Stimulated activated CD4-positive, alpha-beta T cell treated with anti-CD3 and anti-CD28 coated beads, Interleukin-4, amount 100 ng/mL, for 1 hour (primary cell): ENCODE measurements around the gene CD2BP2.
"Not testable (repeated sequence)": the region's sequence is repeated elsewhere in the genome, so short reads cannot be mapped to it uniquely, and the experiment has no call there.

Experiments used
- DNase-seq: peaks from one replicate; pipeline ENCODE4 v3.0.0-alpha.2; 2020

CD2BP2 gene

DNA sequence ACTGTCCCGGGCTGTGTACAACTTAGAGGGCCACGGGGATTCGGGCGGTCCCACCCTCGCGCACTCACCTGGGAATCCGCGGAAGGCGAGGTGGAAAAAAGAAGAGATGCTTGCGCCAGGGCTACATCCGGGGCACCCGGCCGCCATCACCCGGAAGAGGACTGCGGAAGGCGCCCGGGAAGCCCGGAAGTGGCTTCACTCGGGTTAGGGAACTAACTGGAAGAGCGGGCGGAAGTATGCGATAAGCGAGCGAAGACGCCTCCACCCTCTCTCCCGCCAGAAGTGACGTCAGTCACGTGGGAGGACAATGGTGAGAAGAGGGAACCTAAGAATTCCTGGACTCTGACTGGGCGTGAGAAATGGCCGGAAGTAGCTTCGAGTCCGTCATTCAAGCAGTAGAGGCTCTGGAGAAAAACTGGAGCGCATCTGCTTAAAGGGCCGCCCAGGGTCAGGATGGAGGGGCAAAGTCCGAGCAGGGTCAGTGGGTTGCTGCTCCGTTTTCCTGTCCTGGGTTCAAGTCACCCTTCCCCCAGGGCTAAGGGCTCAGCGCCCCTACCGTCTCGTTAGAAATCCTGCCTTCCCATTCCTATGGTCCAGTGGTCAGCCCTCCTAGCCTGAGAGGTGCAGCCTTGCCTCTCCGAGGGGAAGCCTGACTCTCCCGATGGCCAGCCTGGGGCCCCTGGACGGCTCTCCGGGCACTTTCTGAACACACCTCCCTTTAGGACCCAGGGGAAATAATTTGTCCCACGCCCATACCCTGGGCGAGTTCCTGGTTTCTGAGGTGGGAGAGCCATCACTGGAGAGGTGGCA is at the start of gene CD2BP2:
TSS of gene CD2BP2 (minus strand) at position 165 of the 810 bp plus-strand sequence. CDS start 627 bp downstream, outside the sequence.
- DNase-seq, result peak; percentile 86

DNA sequence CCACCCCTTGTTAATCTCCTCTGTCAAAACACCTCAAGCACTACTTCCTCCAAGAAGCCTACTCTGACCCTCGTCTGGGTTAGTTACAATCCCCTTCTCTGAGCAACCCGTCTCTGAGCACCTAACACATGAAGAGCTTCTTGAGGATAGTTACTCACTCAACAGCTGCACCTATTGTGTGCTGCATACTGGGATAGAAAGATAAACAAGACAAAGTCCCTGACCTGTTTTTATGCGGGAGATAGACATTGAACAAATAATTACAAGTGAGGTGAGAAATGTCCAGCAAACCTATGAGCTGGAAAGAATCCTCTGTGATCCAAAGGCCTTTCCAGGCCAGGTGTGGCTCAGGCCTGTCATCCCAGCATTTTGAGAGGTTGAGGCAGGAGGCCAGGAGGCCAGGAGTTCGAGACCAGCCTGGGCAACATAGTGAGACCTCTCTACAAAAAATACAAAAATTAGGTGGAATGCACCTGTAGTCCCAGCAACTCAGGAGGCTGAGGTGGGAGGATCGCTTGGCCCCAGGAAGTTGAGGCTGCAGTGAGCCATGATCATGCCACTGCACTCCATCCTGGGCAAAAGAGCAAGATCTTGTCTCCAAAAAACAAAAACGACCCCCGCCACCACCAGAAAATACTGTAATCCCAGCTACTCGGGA is 46.8 kb upstream of the CD2BP2 start:
- DNase-seq, result no peak

DNA sequence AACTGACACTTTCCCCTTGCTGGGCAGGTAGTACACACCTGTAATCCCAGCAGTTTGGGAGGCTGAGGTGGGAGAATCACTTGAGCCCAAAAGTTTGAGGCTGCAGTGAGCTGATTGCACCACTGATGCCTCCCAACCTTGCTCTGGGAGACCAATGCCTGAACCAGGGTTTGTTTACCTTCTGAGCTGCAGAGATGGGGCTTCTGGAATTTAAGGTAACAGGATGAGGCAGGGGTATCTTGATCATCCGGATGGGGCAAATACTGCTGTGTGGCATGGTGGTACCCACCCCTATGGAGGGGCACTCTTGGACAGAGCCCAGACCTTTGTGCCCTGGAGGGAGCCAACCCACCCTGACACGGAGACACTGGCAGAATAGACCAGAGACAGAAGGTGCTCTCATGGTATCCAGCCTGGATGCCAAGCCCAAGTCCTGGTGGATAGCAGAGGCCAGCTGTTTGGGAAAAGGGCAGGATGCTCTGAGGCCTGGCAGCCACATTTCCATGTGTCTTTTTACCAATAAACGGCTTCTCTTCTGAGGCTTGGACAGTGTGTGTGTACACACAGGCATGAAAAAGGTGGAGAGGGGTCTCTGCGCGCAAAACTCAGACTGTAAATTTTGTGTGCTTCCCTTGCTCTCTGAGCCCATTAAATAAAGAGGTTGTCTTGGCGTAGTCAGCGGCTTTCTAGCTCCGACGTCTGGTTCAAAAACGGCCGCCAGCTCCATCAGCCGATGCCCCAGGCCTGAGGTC is 44.5 kb upstream of the CD2BP2 start:
- DNase-seq, result no peak

DNA sequence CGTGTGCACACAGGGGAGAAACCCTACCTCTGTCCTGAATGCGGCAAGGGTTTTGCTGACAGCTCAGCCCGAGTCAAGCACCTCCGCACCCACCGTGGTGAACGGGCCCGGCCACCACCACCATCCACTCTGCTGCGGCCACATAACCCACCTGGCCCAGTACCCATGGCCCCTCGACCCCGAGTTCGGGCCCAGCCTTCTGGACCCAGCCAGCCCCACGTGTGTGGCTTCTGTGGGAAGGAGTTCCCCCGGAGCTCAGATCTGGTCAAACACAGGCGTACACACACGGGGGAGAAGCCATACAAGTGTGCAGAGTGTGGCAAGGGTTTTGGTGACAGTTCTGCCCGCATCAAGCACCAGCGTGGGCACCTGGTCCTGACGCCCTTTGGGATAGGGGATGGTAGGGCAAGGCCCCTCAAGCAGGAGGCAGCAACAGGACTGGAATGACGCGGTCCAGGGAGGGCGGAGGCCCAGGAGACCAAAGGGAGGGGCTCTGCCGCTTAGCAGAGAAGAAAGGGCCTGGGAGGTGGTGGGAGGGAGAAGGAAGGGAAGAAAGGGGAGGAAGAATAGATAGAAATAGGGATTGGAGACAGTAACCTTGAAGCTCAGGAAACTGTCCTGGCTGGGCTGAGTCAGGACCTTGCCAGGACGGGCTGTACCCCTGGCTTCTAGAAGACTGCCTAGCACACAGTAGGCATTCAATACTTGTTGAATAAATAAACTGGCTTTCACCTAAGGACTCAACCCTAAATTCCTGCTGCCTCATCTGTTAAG is 43.7 kb upstream of the CD2BP2 start:
- DNase-seq, result no peak

DNA sequence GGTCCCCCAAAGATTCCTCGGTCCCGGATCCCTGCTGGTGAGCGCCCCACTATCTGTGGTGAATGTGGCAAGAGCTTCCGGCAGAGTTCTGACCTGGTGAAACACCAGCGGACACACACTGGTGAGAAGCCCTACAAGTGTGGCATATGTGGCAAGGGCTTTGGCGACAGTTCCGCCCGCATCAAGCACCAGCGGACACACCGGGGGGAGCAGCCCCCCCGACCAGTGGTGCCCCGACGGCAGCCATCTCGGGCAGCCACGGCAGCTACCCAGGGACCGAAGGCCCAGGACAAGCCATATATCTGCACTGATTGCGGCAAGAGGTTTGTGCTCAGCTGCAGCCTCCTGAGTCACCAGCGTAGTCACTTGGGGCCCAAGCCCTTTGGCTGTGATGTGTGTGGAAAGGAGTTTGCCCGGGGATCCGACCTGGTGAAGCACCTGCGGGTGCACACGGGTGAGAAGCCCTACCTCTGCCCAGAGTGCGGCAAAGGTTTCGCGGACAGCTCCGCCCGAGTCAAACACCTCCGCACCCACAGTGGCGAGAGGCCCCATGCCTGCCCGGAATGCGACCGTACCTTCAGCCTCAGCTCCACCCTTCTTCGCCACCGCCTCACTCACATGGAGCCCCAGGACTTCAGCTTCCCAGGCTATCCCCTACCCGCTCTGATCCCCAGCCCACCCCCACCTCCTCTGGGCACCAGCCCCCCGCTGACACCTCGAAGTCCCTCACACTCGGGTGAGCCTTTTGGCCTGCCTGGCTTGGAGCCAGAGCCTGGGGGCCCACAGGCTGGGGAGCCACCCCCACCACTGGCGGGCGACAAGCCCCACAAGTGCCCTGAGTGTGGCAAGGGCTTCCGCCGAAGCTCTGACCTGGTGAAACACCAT is 42.9 kb upstream of the CD2BP2 start:
- DNase-seq, result no peak

DNA sequence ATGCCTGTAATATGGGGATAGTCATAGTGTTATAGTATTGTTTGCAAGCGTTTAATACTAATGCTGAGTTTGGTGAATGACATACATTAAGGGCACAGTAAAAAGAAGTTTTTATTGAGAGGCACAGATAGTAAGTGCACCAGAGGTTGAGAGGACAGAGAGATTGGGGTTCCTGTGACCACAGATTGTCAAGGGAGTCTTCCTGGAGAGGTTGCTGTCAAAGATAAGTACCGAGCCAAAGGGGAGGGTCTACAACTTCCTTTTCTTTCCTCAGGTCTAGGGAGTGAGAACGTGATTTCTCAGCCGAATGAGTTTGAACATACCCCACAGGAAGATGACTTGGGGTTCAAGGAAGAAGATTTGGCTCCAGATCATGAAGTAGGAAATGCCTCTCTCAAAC is 41.9 kb upstream of the CD2BP2 start:
- DNase-seq, result no peak

DNA sequence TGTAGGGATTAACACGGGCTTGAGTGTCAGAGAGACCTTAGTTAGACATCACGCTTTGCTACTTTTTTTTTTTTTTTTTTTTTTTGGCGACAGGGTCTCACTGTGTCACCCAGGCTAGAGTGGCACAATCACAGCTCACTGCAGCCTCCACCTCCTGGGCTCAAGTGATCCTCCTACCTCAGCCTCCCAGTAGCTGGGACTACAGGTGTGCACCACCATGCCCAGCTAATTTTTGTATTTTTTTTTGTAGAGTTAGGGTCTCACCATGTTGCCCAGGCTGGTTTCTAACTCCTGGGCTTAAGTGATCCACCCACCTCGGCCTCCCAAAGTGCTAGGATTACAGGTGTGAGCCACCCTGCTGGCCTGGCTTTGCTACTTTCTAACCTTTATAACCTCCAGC is 41.5 kb upstream of the CD2BP2 start:
- DNase-seq, result not testable (repeated sequence)

DNA sequence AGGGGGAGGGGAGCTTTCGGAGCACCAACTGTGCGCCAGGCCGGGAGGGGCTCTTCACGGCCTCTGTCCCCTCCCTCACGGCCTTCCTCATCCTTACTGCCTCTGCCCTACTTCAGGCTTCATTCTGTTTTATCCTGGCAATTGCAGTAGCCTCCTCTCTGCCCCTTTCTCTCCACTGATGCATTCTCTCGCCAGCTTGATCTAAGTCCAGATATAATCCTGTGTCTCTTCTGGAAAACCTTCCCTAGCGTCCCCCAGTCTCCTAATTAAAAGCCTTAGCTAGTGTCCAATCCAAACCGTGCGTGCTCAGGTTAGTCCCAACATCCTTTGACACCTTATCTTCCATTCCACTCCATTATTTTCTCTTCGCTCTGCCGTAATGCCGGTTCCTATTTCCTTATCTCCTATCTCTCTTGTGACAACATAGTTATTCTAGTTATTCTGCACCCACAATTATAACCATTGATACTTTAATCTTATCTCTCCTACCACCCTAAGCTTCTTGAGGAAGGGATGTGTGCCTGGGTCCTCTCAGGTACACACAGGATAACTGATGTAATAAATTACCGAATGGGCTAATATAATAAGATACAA is 41.0 kb upstream of the CD2BP2 start:
- no peak for DNase-seq

DNA sequence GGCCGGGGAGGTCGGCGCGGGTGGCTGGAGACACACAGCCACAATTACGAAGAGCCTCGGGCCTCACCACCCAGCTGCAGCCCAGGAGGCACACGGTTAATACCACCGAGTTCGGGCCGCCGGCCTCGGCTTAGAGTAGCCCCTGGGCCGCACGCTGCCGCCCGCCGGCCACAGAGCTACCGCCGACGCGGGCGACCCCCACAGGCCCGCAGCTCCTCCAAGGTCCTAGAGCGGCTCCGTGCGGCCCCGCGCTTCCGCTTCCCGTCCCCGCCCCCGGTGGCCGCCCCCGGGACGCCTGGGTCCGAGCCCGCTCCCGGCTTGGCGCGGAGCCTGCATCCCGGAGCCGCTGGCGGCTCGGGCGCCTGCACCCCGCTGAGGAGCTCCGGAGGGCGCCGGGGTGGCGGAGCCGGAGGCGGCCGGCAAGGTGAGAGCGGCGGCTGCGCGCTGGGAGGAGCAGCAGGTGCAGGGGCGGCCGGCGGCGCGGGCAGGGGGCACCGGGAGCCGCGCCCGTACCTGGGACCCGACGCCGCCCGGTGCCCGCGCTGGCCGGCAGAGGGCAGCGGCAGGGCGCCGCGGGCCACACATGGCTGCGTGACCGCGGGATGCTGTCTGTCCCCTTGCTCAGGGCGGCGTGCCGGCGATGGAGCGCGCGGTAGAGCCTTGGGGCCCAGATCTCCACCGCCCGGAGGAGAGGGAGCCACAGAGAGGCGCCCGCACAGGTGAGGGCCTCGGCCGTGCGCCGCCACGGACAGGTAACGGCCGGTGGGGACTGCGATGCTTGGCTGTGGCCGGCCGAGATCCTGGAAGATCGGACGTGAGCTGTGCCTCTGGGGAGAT is 40.3 kb upstream of the CD2BP2 start, which contains the start of gene ZNF48:
TSS of gene ZNF48 (plus strand) at position 266 of the 837 bp plus-strand sequence. CDS start at position 641, 375 bp downstream.
- DNase-seq, result peak; percentile 72

DNA sequence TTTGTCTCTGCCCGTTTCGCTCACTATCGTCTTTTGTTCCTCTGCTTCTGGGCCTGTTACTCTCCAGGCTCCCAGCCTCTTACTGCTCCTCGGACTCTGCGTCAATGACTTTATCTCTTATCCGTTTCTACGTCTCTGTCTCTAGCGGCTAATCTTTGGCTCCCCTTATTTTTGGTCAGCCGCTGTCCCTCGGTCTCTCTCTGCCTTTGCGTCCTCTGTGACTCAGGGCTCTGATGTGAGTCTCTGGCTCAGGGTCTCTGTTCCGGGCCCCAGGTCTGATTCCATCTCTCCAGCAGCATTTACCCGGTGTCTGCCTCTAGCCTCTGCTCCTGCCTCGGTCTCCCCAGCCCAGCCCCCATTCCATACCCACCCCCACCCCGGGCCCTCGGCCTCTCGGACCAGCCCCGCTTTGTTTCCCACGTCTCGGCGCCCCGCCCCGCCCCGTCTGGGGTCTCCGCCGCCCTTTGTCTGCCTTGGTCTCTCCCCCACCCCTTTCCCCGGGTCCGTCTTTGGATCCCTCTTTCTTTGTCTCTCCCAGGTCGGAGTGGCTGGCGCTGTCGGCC is 39.6 kb upstream of the CD2BP2 start:
- DNase-seq, result no peak

DNA sequence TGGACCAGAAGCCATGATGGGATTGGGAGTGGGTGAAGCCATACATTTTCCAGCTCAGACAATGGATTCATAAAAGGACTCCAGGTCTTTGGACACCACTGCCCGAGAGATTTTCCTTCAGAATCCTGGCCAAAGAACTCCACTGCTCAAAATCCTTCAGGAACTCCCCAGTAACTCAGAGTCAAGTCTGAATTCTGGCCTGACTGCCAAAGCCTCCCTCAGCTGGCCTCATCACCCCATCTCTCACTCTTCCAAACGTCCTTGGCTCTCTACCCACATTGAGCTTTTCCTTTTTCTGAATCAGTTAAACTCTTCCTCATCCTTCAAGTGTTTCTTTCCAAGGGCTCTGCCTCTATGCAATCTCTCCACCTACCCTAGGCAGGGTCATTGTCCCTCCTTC is 28.4 kb upstream of the CD2BP2 start:
- no peak for DNase-seq

DNA sequence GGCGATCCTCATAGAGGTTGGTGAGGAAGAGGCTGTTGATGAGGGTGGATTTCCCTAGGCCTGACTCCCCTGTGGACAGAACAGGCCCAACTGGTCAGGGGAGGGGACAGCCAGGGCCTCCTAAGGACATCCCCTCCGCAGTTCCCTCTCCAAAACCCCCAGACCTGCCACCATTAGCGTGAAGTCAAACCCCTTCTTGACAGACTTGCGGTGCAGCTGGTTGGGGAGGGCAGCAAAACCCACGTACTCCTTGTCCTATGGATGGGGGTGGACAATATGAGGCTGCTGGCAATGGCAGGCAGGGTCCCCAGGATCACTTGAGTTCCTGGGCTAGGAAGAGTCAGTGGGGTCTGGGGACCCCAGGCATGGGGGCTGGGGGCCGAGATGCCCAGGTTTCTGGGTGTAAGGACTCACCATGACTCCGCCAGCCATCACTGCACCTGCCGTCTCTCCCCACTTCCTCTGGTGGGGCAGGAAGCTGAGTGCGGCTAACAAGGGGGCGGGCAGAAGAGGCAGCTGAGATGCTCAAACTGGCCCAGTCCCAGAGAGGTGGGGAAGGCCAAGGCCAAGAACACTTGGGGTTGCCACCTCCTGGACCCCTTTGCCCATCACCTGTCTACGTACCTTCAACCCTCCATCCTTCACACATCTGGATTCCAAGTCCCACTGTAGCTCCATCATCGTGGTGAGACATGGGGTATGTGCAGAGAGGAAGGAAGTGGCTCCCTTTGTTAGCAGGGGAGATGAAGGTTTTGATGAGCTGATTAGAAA is 27.2 kb upstream of the CD2BP2 start, which contains the start of gene SEPTIN1:
TSS of gene SEPTIN1 (minus strand) at position 451 of the 771 bp plus-strand sequence. CDS start at position 432, 19 bp downstream.
- DNase-seq, result peak; percentile 72

DNA sequence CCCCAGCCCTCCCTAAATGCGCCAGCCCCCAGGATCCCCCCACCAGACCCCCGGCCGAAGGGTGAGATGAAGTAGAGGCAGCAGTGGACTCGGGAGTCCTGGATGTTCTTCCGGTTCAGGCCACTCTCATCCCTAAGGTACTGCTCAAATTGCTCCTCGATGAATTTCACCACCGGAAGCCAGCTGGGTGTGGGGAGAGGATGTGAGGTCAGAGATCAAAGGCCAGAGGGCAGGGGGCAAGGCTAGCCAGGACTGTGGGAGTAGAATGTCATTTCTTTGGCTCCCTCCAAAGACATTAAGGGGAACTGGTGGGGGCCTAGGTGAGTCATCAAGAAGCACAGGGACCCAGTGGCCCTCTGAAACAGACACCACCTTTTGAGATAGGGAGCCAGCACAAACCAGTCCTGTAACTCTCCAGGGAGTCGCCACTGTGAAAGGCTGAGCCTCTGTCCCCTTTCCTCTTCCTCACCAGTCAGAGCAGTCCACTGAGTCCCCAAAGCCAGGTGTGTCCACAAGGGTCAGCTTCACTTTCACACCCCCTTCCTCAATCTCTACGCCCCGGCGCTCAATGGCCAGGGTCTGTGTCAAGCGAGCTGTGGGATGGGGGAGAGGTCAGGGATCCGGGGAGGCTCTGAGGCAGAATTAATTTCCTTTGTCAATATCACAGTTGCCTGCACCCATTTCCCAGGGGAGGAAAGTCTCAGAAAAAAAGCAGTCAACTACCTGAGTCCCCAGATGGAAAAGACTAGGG is 26.4 kb upstream of the CD2BP2 start:
- no peak for DNase-seq

DNA sequence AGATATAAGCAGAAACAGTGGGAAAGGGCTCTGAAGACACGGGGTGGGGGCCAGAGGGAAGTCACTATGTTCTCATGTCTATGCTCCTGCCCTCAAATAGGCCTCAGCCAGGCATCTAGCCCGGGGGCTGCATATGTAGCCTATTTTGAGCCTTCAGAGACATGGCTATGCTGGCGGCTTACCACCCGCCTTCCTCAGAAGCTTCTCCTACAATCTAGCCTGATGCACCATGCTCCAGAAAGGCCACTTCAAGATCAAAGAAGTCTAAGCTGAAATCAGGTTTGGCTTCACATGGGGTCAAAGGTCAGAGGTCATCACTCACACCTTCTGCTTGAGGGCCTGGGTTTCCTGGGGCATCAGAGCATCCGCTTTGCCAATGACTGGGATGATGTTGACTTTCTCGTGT is 25.7 kb upstream of the CD2BP2 start:
- DNase-seq, result no peak

DNA sequence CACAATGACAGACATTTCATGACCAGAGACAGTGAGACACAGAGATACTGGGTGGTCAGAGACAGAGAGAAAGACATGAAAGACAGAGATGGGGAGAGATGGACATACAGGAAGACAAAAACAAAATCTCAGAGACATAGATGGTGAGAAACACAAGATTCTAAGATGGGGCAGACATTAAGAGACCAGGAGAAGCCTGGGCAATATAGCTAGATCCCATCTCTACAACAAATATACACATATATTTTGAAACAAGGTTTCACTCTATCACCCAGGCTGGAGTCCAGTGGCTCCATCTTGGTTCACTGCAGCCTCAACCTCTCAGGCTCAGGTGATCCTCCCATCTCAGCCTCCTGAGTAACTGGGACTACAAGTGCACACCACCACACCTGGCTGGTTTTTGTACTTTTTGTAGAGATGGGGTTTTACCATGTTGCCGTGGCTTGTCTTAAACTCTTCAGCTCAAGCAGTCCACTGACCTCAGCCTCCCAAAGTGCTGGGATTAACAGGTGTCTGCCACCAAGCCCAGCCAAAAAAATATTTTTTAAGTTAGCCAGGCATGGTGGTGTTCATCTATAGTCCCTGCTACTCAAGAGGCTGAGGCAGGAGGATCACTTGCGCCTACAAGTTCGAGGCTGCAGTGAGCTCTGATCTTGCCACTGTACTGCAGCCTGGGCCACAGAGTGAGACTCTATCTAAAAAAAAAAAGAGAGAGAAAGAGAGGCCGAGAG is 25.1 kb upstream of the CD2BP2 start:
- no peak for DNase-seq

DNA sequence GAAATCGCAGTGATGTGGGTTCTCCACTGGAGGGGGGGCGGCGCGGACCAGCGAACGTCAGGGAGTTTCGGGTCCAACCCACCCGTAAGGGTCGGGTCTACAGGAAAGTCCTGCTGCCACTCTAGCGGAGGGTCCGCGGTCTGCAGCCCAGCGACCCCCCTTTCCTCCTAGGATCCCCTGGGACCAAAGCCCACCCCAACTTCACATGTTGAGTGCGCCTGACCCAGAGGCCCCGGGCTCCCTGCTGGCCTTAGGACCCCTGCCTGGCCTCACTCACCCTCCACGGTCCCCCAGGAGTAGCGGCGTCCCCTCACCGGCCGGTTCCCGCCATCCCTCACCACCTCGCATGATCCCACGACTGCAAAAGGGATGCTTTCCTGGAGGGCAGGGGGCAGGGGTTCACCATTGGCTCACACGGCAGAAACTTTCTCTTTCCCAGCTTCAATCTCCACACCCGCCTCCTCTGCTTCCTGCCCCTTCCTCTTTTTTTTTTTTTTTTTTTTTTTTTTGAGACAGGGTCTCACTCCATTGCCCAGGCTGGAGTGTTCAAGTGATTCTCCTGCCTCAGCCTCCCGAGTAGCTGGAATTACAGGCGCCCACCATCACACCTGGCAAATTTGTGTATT is 24.2 kb upstream of the CD2BP2 start:
- DNase-seq, result no peak
